ENCODE measurements around the gene RBM19.

RBM19 gene

DNA sequence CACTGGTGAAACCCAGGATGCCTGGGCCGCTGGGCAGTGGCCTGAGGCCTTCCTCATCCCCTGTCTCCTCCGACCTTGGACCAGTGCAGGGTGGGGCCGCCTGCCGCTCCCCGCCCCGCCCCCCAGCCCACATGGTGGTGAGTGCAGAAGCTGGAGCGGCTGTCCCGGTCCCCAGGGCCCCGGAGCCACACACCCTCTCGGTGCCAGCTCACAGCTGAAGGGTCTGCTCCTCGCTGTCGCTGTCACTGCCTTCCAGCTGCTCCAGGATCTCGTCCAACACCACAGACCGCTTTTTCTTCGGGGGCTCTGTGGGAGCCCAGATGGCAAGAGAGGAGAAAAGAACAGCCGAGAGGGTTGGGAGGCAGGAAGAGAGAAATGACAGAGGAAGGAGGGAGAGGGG is 143.1 kb downstream of the RBM19 start:
- ATAC-seq (ENCODE audit: low read depth) (no peak), DNase-seq (ENCODE audit: low spot score) (no peak)
- no peak overlapping the region for H3K27ac ChIP-seq (ENCODE audit: poor library complexity, severe bottlenecking)

DNA sequence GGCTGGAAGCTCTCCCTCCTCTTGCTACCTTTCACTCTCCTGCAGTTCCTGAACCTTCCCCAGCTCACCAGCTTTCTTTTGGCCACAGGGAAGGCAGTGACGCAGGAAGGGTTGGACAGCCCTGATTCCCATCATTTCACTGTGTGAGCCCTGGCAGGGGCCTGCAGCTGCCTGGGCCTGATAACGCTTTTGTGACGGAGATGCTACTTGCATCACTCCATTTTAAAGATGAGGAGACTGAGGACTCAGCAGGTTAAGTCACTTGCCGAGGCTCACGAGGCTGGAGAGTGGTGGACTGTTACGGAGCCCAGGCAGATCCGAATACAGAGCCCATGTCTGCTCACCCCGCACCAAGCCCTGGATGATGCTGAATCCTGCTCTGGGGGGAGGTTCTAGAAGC is 145.3 kb downstream of the RBM19 start:
- Histone ChIP-seq H3K4me1 (ENCODE audit: insufficient read depth, poor library complexity, severe bottlenecking) (no peaks in the 10 kb centered on the region), H3K9me3 (ENCODE audit: severe bottlenecking) (no peaks in the 10 kb centered on the region), H3K36me3 (ENCODE audit: low read depth) (no peaks in the 10 kb centered on the region), H3K27ac (ENCODE audit: poor library complexity, severe bottlenecking) (no peak overlapping the region), H3K27me3 (ENCODE audit: insufficient read depth, poor library complexity, severe bottlenecking) (no peaks in the 10 kb centered on the region), H3K4me3 (ENCODE audit: severe bottlenecking) (no peak overlapping the region)
- TF ChIP-seq, protein P1, sequence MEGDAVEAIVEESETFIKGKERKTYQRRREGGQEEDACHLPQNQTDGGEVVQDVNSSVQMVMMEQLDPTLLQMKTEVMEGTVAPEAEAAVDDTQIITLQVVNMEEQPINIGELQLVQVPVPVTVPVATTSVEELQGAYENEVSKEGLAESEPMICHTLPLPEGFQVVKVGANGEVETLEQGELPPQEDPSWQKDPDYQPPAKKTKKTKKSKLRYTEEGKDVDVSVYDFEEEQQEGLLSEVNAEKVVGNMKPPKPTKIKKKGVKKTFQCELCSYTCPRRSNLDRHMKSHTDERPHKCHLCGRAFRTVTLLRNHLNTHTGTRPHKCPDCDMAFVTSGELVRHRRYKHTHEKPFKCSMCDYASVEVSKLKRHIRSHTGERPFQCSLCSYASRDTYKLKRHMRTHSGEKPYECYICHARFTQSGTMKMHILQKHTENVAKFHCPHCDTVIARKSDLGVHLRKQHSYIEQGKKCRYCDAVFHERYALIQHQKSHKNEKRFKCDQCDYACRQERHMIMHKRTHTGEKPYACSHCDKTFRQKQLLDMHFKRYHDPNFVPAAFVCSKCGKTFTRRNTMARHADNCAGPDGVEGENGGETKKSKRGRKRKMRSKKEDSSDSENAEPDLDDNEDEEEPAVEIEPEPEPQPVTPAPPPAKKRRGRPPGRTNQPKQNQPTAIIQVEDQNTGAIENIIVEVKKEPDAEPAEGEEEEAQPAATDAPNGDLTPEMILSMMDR (IDR thresholded peaks at IDR 0.05; ENCODE audit: poor library complexity, severe bottlenecking), result no peak
- DNase-seq (ENCODE audit: low spot score), result no peak
- ATAC-seq (ENCODE audit: low read depth), result no peak

More for the DNA sequence above, 143.1 kb downstream of the RBM19 start:
- Histone ChIP-seq H3K36me3 (ENCODE audit: low read depth) (no peaks in the 10 kb centered on the region), H3K4me1 (ENCODE audit: insufficient read depth, poor library complexity, severe bottlenecking) (no peaks in the 10 kb centered on the region), H3K4me3 (ENCODE audit: severe bottlenecking) (no peak overlapping the region), H3K27me3 (ENCODE audit: insufficient read depth, poor library complexity, severe bottlenecking) (no peaks in the 10 kb centered on the region), H3K9me3 (ENCODE audit: severe bottlenecking) (no peaks in the 10 kb centered on the region)
- TF ChIP-seq, protein P1 (IDR thresholded peaks at IDR 0.05; ENCODE audit: poor library complexity, severe bottlenecking), result no peak

DNA sequence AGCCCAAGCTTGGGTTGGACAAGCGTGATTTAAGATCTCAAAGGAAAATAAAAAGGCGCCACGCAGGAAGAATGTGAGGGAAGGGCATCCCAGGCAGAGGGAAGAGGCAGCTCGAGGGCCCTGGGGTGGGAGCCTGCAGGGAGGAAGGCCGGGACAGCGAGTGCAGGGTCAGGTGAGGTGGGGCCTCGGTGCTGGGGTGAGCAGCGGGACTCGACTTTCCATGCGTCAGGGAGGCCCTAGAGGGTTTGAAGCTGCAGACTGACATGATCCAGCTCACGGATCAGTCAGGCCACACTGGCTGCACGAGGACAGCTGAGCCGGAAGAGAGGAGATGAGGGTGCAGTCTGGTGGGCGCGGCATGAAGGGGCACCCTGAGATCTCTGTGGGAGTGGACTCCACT is 145.8 kb downstream of the RBM19 start:
- TF ChIP-seq, protein P1 (IDR thresholded peaks at IDR 0.05; ENCODE audit: poor library complexity, severe bottlenecking), result no peak
- no peak overlapping the region for H3K27ac ChIP-seq (ENCODE audit: poor library complexity, severe bottlenecking)
- ATAC-seq (ENCODE audit: low read depth) (no peak), DNase-seq (ENCODE audit: low spot score) (no peak)
- H3K4me3 ChIP-seq (ENCODE audit: severe bottlenecking), result no peak overlapping the region
- H3K27me3 ChIP-seq (ENCODE audit: insufficient read depth, poor library complexity, severe bottlenecking), result no peaks in the 10 kb centered on the region
- no peaks in the 10 kb centered on the region for H3K36me3 ChIP-seq (ENCODE audit: low read depth)
- H3K4me1 ChIP-seq (ENCODE audit: insufficient read depth, poor library complexity, severe bottlenecking), result no peaks in the 10 kb centered on the region
- no peaks in the 10 kb centered on the region for H3K9me3 ChIP-seq (ENCODE audit: severe bottlenecking)

DNA sequence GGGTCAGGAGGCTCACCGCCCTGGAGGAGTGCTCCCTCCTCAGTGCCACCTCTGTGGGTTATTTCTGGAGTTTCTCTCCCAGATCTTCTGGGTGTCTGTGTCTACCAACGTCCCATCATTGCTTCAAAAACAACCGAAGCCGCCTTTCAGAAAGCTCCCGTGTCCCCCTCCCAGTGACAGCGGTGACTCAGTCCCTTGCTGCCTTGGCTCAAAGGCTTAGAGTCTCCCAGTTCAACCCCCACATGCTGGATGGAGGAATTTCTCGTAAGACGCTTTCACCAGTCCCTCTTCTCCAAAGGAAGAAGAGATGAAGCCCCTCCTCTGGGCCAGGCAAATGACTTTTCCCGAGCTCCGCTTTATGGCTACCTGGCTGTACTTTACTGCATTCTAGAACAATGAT is 146.6 kb downstream of the RBM19 start:
- Histone ChIP-seq H3K4me3 (ENCODE audit: severe bottlenecking) (no peak overlapping the region), H3K27me3 (ENCODE audit: insufficient read depth, poor library complexity, severe bottlenecking) (no peaks in the 10 kb centered on the region), H3K36me3 (ENCODE audit: low read depth) (no peaks in the 10 kb centered on the region), H3K4me1 (ENCODE audit: insufficient read depth, poor library complexity, severe bottlenecking) (no peaks in the 10 kb centered on the region), H3K27ac (ENCODE audit: poor library complexity, severe bottlenecking) (no peak overlapping the region), H3K9me3 (ENCODE audit: severe bottlenecking) (no peaks in the 10 kb centered on the region)
- DNase-seq (ENCODE audit: low spot score), result no peak
- TF ChIP-seq, protein P1 (IDR thresholded peaks at IDR 0.05; ENCODE audit: poor library complexity, severe bottlenecking), result no peak
- ATAC-seq (ENCODE audit: low read depth), result no peak

DNA sequence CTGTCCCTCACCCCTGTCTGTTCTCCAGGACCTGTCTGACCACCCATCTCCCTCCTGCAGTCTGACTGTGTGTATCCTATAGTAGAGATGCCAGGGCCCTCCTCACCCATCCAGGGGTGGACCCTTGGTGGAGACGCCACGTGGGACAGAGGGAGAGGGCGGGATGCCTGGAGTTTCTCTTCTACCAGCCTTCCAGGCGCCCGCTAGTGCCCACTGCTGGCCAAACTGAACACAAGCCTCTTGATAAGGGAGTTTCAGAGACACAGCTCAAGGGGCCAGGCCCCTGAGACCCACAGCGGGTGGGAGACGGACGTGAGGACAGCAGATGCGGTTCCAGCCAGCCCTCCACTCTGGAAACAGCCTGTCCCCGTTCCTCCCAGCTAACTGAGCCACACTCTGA is 147.3 kb downstream of the RBM19 start:
- Histone ChIP-seq H3K27ac (ENCODE audit: poor library complexity, severe bottlenecking) (no peak overlapping the region), H3K9me3 (ENCODE audit: severe bottlenecking) (no peaks in the 10 kb centered on the region), H3K27me3 (ENCODE audit: insufficient read depth, poor library complexity, severe bottlenecking) (no peaks in the 10 kb centered on the region), H3K4me1 (ENCODE audit: insufficient read depth, poor library complexity, severe bottlenecking) (no peaks in the 10 kb centered on the region), H3K36me3 (ENCODE audit: low read depth) (no peaks in the 10 kb centered on the region), H3K4me3 (ENCODE audit: severe bottlenecking) (no peak overlapping the region)
- ATAC-seq (ENCODE audit: low read depth) (no peak), DNase-seq (ENCODE audit: low spot score) (no peak)
- TF ChIP-seq, protein P1 (IDR thresholded peaks at IDR 0.05; ENCODE audit: poor library complexity, severe bottlenecking), result no peak

Data from RWPE2 (cell line).